Limb (tissue), 2 donors: Measurements from ENCODE around the gene OR4A16.

Experiments
- DNase-seq, 2 donors: peaks; one replicate each; pipeline ENCODE4 v3.0.0-alpha.2; 2016; ENCODE audit errors: extremely low spot score in 2 of 2

Gene OR4A16

DNA sequence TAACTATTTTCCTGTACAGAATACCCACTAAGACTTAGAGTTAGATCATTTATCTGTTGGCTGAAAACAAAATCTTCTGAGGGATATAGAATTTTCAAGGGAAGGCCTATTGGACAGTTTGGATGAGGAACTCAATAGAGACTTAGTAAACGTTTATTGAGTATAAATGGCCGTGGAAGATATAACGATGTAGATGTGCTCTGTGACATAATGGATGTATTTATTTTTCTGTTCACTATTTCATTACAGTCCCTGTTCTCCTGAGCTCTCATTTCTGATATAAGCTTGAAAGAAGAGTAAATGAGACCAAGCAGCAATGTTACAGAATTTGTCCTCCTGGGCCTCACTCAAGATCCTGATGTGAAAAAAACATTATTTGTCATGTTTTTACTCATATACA is at the start of gene OR4A16:
Gene OR4A16 (plus strand): TSS at position 301 of the 400 bp plus-strand sequence. CDS start 0 bp downstream, at position 301.
- DNase-seq = no peak

GRCh38 chr11:55324500-55324899 is 18.5 kb upstream of the OR4A16 start:
- DNase-seq = no peak

GRCh38 chr11:55345306-55345705 is 2.3 kb downstream of the OR4A16 start:
- DNase-seq = no peak

GRCh38 chr11:55349032-55349431 is 6.0 kb downstream of the OR4A16 start:
- DNase-seq = no peak

DNA sequence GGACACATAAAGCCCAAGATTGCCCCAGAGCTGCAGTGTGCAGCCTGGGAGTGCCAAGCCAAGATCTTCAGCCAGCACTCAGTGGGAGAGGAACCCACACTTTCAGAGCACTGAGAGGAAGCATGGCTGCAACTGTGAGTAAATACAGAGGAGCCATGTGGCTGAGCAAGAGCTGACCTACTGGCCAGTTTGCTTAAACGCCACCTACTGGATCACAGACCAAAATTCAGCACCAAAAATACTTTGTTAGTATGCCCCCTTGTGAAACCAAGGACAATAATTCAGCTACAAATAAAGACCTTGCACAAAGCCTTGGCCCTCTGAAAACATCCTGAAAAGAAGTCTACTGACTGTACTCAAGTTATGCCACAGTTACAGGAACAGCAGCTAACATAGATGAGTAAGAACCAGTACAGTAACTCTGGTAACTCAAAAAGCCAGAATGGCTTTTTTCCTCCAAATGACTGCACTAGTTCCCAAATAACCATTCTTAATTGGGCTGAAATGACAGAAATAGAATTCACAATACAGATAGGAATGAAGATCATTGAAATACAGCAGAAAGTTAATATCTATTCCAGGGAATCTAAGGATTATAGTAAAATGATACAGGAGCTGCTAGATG is 14.7 kb downstream of the OR4A16 start:
- no peak for DNase-seq

GRCh38 chr11:55367674-55368073 is 24.7 kb downstream of the OR4A16 start, which contains the start of gene OR4A15:
Gene OR4A15 (plus strand): TSS chr11:55367974. CDS start chr11:55367974, 0 bp downstream.
- no peak for DNase-seq
